ENCODE results near the gene TNS1. TPM values are rescaled to one million over a fixed set of nuclear protein-coding genes. Genes with fewer than 3 reads are reported as not detected.

Gene TNS1
- total RNA-seq, 1 donor from 2014 or later: 0.24 TPM

DNA sequence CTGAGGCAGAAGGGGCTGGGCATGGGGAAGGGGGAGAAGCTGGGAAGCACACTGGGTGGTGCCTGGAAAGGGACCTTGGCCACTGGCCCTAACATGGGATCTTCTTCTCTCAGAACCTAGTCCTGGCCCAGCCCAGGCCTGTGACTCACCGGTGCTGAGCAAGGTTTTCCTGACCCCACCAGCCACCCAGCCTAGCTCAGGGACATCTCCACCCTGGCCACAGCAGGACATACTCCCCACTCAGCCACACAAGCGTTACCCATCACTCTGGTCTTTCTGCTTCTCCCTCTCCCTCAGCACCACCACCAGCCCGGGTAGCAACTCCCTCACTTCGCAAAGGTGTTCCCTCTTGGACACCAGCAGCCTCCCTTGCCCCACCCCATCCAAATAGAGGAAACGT, 22.8 kb downstream of the TNS1 start:
- Mint-ChIP-seq H3K4me1 (peaks cover 13% of the 10 kb centered on the region), H3K4me3 (no peak overlapping the region), H3K27ac (no peak overlapping the region), H3K36me3 (no peaks in the 10 kb centered on the region), H3K9me3 (no peaks in the 10 kb centered on the region), H3K27me3 (ENCODE audit: insufficient read depth, low read depth) (peaks cover 4% of the 10 kb centered on the region)
- Histone ChIP-seq H2AFZ (replicated peaks) (no peak overlapping the region), H3K9ac (no peak overlapping the region), H3K27me3 (peaks cover 58% of the 10 kb centered on the region), H3K4me3 (no peak overlapping the region), H3K36me3 (no peaks in the 10 kb centered on the region), H3K4me1 (peaks cover 10% of the 10 kb centered on the region), H3K79me2 (ENCODE audit: low read depth) (no peaks in the 10 kb centered on the region), H3K9me3 (ENCODE audit: low read depth) (no peaks in the 10 kb centered on the region), H3K27ac (no peak overlapping the region), H3F3A (ENCODE audit: low read depth) (no peaks in the 10 kb centered on the region), H3K4me2 (no peak overlapping the region), H4K20me1 (ENCODE audit: low read depth) (peaks cover 4% of the 10 kb centered on the region)
- TF ChIP-seq EZH2phosphoT487 (IDR thresholded peaks at IDR 0.05): no peak
- TF ChIP-seq, protein P1, sequence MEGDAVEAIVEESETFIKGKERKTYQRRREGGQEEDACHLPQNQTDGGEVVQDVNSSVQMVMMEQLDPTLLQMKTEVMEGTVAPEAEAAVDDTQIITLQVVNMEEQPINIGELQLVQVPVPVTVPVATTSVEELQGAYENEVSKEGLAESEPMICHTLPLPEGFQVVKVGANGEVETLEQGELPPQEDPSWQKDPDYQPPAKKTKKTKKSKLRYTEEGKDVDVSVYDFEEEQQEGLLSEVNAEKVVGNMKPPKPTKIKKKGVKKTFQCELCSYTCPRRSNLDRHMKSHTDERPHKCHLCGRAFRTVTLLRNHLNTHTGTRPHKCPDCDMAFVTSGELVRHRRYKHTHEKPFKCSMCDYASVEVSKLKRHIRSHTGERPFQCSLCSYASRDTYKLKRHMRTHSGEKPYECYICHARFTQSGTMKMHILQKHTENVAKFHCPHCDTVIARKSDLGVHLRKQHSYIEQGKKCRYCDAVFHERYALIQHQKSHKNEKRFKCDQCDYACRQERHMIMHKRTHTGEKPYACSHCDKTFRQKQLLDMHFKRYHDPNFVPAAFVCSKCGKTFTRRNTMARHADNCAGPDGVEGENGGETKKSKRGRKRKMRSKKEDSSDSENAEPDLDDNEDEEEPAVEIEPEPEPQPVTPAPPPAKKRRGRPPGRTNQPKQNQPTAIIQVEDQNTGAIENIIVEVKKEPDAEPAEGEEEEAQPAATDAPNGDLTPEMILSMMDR (IDR thresholded peaks at IDR 0.05): no peak
- TF ChIP-seq EZH2 (IDR thresholded peaks at IDR 0.05): no peak
- DNase-seq (ENCODE audit: low spot score): no peak

DNA sequence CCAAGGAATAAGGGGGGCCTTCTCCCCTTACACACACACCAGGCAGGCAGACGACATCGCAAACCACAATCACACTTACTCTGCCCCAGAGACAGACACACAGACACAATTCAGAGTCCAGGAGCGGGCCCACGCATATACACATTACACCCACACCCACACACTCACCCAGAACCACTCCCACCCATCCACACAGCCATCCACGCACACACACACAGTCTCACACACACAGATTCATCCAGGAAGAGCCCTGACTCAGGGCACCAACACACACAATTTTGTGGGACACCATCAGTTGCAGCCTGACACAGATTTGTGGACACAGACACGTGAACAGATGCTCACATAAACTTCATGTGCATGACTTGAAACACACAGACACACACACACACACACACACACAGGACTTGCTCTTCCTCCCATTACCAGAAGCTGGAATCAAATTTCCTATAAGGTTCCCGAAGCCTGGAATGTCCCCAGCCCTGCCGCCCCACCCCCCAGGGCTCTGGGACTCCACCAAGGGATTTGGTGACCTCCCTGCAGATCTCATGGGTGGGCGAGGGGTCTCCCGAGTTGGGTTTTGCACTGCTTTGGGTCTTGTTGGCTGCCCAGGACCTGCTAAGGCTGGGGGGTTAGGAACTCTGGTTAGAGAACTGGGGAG, 23.5 kb downstream of the TNS1 start:
- Histone ChIP-seq H3K4me3 (peak overlapping the region; percentile 57), H2AFZ (replicated peaks) (no peak overlapping the region), H3K27ac (no peak overlapping the region), H3K9ac (no peak overlapping the region), H3K27me3 (peaks cover 64% of the 10 kb centered on the region), H4K20me1 (ENCODE audit: low read depth) (peaks cover 4% of the 10 kb centered on the region), H3K4me1 (peaks cover 10% of the 10 kb centered on the region), H3F3A (ENCODE audit: low read depth) (no peaks in the 10 kb centered on the region), H3K4me2 (peak overlapping the region; percentile 98), H3K9me3 (ENCODE audit: low read depth) (no peaks in the 10 kb centered on the region), H3K36me3 (no peaks in the 10 kb centered on the region), H3K79me2 (ENCODE audit: low read depth) (no peaks in the 10 kb centered on the region)
- Mint-ChIP-seq H3K4me3 (peak overlapping the region; percentile 82), H3K4me1 (peaks cover 13% of the 10 kb centered on the region), H3K27ac (peak overlapping the region; percentile 70), H3K27me3 (ENCODE audit: insufficient read depth, low read depth) (peaks cover 4% of the 10 kb centered on the region), H3K9me3 (no peaks in the 10 kb centered on the region), H3K36me3 (no peaks in the 10 kb centered on the region)
- TF ChIP-seq EZH2phosphoT487 (IDR thresholded peaks at IDR 0.05) (no peak), EZH2 (IDR thresholded peaks at IDR 0.05) (no peak)
- TF ChIP-seq, protein P1 (IDR thresholded peaks at IDR 0.05): no peak
- DNase-seq (ENCODE audit: low spot score): peak; percentile 60

DNA sequence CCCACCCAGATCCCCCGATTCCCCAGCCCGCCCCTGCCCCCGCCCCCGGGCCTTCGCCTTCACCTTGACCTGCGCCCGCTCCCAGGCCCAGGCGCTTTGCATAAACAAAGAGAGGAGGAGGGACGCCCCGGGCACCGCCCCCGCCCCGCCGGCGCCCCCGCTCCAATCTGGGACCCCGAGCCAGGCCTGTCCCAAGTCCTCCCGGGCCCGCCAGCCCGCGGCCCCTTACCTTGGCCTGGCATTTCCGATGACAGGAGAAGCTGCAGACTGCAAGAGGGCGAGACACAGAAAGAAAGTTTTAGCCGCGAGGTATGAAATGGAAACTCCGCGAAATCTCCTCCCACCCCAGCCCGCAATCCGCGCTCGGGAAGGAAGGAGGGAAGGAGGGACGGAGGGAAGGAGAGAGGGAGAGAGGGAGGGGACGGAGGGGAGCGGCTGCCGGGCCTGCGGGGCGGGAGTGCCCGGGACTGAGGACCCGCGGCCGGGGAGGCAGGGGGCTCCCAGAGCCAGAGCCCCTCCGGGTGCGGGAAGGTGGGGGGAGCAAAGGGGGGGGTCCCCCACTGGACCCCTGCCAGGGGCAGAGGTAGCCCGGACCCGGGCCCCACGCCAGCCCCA, 24.2 kb downstream of the TNS1 start:
- Mint-ChIP-seq H3K27me3 (ENCODE audit: insufficient read depth, low read depth) (peaks cover 4% of the 10 kb centered on the region), H3K4me3 (peak overlapping the region; percentile 84), H3K4me1 (peaks cover 13% of the 10 kb centered on the region), H3K36me3 (no peaks in the 10 kb centered on the region), H3K9me3 (no peaks in the 10 kb centered on the region), H3K27ac (no peak overlapping the region)
- Histone ChIP-seq H4K20me1 (ENCODE audit: low read depth) (peaks cover 4% of the 10 kb centered on the region), H3K4me1 (peaks cover 10% of the 10 kb centered on the region), H3K27ac (no peak overlapping the region), H3K4me3 (peak overlapping the region; percentile 57), H3K4me2 (peak overlapping the region; percentile 98), H3K9ac (no peak overlapping the region), H3F3A (ENCODE audit: low read depth) (no peaks in the 10 kb centered on the region), H3K36me3 (no peaks in the 10 kb centered on the region), H2AFZ (replicated peaks) (peak overlapping the region; percentile 84), H3K27me3 (peaks cover 68% of the 10 kb centered on the region), H3K9me3 (ENCODE audit: low read depth) (no peaks in the 10 kb centered on the region), H3K79me2 (ENCODE audit: low read depth) (no peaks in the 10 kb centered on the region)
- DNase-seq (ENCODE audit: low spot score): peak; percentile 50
- TF ChIP-seq EZH2phosphoT487 (IDR thresholded peaks at IDR 0.05): no peak
- peak; percentile 47 for TF ChIP-seq EZH2 (IDR thresholded peaks at IDR 0.05)
